Skeletal muscle tissue (tissue), 4 donors: ENCODE data around the gene ITGAD. TPM values are rescaled to one million over a fixed set of nuclear protein-coding genes. Genes with fewer than 3 reads are reported as not detected.
"Not testable (repeated sequence)": the region's sequence is repeated elsewhere in the genome, so short reads cannot be mapped to it uniquely, and the experiment has no call there.

Experiments used
- H3K27ac ChIP-seq: one replicate; pipeline ENCODE4 v1.7.0; 2013; ENCODE audit warnings: mild to moderate bottlenecking, low read depth, low read length, inconsistent platforms
- H3K27me3 ChIP-seq, 3 donors: one replicate each; pipeline ENCODE4 v1.7.0; 2013; ENCODE audit warnings: low read length in 3 of 3; ENCODE audit not compliant: control insufficient read depth in 3 of 3, insufficient read depth in 3 of 3
- H3K36me3 ChIP-seq, 3 donors: one replicate each; pipeline ENCODE4 v1.7.0; 2013; ENCODE audit warnings: low read length in 3 of 3; ENCODE audit not compliant: control insufficient read depth in 3 of 3, insufficient read depth in 3 of 3
- H3K4me1 ChIP-seq, 3 donors: one replicate each; pipeline ENCODE4 v1.7.0; 2013; ENCODE audit warnings: low read length in 3 of 3, mild to moderate bottlenecking in 3 of 3; ENCODE audit not compliant: control insufficient read depth in 3 of 3, insufficient read depth in 3 of 3
- H3K4me3 ChIP-seq, 3 donors: one replicate each; pipeline ENCODE4 v1.7.0; 2013; ENCODE audit warnings: low read length in 3 of 3
- H3K9ac ChIP-seq, 3 donors: one replicate each; pipeline ENCODE4 v1.7.0; 2013; ENCODE audit warnings: low read length in 3 of 3, mild to moderate bottlenecking in 3 of 3, moderate library complexity in 2 of 3, low read depth in 1 of 3
- H3K9me3 ChIP-seq, 3 donors: one replicate each; pipeline ENCODE4 v1.7.0; 2013; ENCODE audit warnings: low read length in 3 of 3; ENCODE audit not compliant: control insufficient read depth in 3 of 3
- total RNA-seq: library from RNA; depleted of rRNA; stranded (reverse); fragments of >200 nt; gene quantifications from one replicate; pipeline ENCODE4 v1.2.3, GENCODE V29; 2014
- donor health status: Osteomylitis.

Gene ITGAD
- total RNA-seq, 1 donor from 2014 or later, result under 0.01 TPM

DNA sequence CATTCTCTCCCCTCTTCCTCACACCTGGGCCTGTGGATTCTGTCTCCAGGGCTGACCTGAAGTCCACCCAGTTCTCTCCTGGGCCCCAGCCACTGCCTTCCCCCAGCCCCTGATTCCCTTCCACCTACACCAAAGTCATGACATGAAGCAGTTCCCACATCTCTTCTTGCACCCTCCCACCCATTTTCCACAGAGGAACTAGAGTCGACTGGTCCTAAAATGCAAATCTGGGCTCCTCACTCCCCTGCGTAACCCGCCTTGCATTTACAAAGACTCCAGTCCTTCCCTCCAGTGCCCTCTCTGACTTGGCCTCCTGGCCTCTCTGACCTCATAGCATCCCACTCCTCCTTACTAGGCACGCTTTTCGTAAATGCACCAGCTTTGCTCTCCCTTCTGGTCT is 20.2 kb downstream of the ITGAD start:
- peaks cover 2 to 12% (median 4%) of the 10 kb centered on the region in 3 donors for H3K27me3 ChIP-seq
- no peaks in the 10 kb centered on the region for H3K4me1 ChIP-seq
- H3K9me3 ChIP-seq, result peaks cover 0 to 2% (median 0%) of the 10 kb centered on the region in 3 donors
- no peak overlapping the region for H3K9ac ChIP-seq
- no peak overlapping the region for H3K4me3 ChIP-seq
- H3K27ac ChIP-seq, result no peak overlapping the region
- no peaks in the 10 kb centered on the region for H3K36me3 ChIP-seq

DNA sequence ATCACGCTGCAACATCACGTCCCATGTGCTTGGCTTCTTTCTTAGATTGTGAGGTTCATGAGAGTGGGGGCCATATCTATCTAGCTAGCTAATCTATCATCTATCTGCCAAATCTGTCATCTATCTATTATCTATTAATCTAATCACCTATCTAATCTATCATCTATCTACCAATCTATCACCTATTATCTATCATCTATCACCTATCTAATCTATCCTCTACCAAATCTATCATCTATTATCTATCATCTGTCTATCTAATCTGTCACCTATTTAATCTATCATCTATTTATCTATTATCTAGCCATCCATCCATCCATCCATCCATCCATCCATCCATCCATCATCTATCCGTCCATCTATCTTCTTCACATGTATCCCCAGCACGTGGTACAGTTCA is 20.8 kb downstream of the ITGAD start:
- no peaks in the 10 kb centered on the region for H3K4me1 ChIP-seq
- no peaks in the 10 kb centered on the region for H3K36me3 ChIP-seq
- no peak overlapping the region for H3K4me3 ChIP-seq
- no peak overlapping the region for H3K9ac ChIP-seq
- H3K27me3 ChIP-seq, result peaks cover 2 to 12% (median 4%) of the 10 kb centered on the region in 3 donors
- H3K9me3 ChIP-seq, result peaks cover 0 to 2% (median 0%) of the 10 kb centered on the region in 3 donors
- H3K27ac ChIP-seq, result no peak overlapping the region

DNA sequence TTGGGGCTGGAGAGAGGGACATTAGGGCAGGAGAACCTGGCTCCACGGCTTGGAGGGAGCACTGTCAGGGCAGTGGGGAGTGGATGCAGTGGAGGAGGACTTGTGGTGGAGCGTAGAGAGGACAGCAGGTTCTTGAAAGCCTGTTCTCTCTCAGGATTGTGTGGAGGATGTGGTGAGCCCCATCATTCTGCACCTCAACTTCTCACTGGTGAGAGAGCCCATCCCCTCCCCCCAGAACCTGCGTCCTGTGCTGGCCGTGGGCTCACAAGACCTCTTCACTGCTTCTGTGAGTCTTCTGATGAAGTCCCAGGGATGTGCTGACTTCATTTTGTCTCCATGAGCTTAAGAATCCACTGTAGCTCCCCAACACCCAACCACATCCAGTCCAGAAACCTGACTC is 21.6 kb downstream of the ITGAD start:
- Histone ChIP-seq H3K9me3 (peaks cover 0 to 2% (median 0%) of the 10 kb centered on the region in 3 donors), H3K27me3 (peaks cover 2 to 12% (median 4%) of the 10 kb centered on the region in 3 donors), H3K4me1 (no peaks in the 10 kb centered on the region), H3K27ac (no peak overlapping the region), H3K9ac (no peak overlapping the region), H3K4me3 (no peak overlapping the region), H3K36me3 (no peaks in the 10 kb centered on the region)

- peaks cover 0 to 2% (median 0%) of the 10 kb centered on the region in 3 donors for H3K9me3 ChIP-seq
- no peak overlapping the region for H3K27ac ChIP-seq
- peaks cover 2 to 12% (median 4%) of the 10 kb centered on the region in 3 donors for H3K27me3 ChIP-seq
- no peaks in the 10 kb centered on the region for H3K36me3 ChIP-seq
- H3K9ac ChIP-seq, result no peak overlapping the region
- H3K4me1 ChIP-seq, result no peaks in the 10 kb centered on the region
- H3K4me3 ChIP-seq, result no peak overlapping the region
Observed at GRCh38 chr16:31416371-31416770, 23.2 kb downstream of the ITGAD start.

- H3K27ac ChIP-seq, H3K4me1 ChIP-seq, H3K9me3 ChIP-seq, H3K9ac ChIP-seq, H3K36me3 ChIP-seq, H3K4me3 ChIP-seq: not testable (repeated sequence)
- peaks cover 2 to 12% (median 4%) of the 10 kb centered on the region in 3 donors for H3K27me3 ChIP-seq
Observed at GRCh38 chr16:31417036-31417435, 23.9 kb downstream of the ITGAD start.

DNA sequence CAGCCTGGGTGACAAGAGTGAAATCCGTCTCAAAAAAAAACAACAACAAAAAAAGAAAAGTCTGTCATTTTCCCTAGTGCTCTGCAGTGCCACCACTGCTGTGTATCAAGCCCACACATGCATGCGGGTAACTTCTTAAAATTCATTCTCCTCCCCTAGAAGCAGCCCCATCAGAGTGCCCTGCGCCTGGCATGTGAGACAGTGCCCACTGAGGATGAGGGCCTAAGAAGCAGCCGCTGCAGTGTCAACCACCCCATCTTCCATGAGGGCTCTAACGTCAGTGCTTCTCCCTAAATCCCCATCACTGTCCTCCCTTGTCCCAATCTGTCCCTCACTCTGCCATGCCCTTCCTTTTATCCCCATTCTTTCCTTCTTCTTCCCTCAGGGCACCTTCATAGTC is 24.8 kb downstream of the ITGAD start:
- no peak overlapping the region for H3K4me3 ChIP-seq
- peaks cover 0 to 2% (median 0%) of the 10 kb centered on the region in 3 donors for H3K9me3 ChIP-seq
- no peak overlapping the region for H3K9ac ChIP-seq
- H3K4me1 ChIP-seq, result peaks cover under 1 to 9% (median 2%) of the 10 kb centered on the region in 3 donors
- H3K27me3 ChIP-seq, result peaks cover 3 to 12% (median 4%) of the 10 kb centered on the region in 3 donors
- no peak overlapping the region for H3K27ac ChIP-seq
- H3K36me3 ChIP-seq, result no peaks in the 10 kb centered on the region

DNA sequence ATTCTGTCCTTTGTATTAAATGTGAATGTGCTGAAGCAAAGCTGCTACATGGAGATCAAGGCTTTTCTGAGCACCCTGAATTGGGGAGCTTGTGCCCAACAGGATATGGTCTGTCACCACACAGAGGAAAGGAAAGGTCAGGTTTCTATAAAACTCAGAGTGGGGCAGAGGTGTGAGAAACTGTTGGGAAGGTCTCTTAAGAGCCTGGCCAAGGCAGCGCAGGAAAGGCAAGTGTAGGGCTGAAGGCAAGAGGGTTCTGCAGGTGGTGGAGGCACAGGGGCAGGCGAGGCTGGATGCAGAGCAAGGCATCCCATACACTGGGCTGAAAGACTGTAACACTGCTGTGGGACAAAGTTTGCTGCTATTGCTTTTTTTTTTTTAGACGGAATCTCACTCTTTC is 26.9 kb downstream of the ITGAD start:
- Histone ChIP-seq H3K4me3 (no peak overlapping the region), H3K27ac (no peak overlapping the region), H3K9ac (no peak overlapping the region), H3K27me3 (peaks cover 2 to 3% (median 3%) of the 10 kb centered on the region in 3 donors), H3K36me3 (no peaks in the 10 kb centered on the region), H3K9me3 (peaks cover 0 to 2% (median 0%) of the 10 kb centered on the region in 3 donors), H3K4me1 (peaks cover 3 to 30% (median 9%) of the 10 kb centered on the region in 3 donors)

DNA sequence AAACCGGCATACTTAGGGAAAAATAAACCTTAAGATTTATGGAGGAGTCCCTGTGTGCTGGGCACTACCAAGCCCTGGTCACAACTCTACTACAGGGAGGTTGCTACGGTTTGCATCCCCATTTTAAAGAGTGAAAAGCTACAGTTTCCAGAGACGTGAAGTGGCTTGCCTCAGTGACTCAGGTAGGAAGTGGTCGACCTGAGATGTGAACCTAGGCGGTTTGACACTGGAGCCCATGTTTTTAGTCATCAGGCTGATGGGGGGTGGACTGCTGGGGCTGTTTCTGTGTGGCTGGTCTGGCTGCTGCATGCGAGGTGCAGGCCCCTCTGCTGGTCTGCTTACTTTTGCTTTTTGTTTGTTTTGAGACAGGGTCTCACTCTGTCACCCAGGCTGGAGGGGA is 28.5 kb downstream of the ITGAD start:
- peaks cover 12 to 44% (median 18%) of the 10 kb centered on the region in 3 donors for H3K4me1 ChIP-seq
- H3K27ac ChIP-seq, result no peak overlapping the region
- peaks cover 0 to 3% (median 2%) of the 10 kb centered on the region in 3 donors for H3K27me3 ChIP-seq
- H3K4me3 ChIP-seq, result no peak overlapping the region
- peaks cover 7 to 9% (median 8%) of the 10 kb centered on the region in 3 donors for H3K36me3 ChIP-seq
- peaks cover 0 to 2% (median 0%) of the 10 kb centered on the region in 3 donors for H3K9me3 ChIP-seq
- no peak overlapping the region for H3K9ac ChIP-seq

GRCh38 chr16:31423241-31423640 is 30.1 kb downstream of the ITGAD start:
- Histone ChIP-seq H3K4me1 (peaks cover 15 to 48% (median 23%) of the 10 kb centered on the region in 3 donors), H3K36me3 (peaks cover 9 to 14% (median 13%) of the 10 kb centered on the region in 3 donors), H3K27ac (peak overlapping the region; percentile 47), H3K4me3 (no peak overlapping the region), H3K9me3 (no peaks in the 10 kb centered on the region), H3K27me3 (peaks cover 0 to 3% (median 2%) of the 10 kb centered on the region in 3 donors), H3K9ac (peak overlapping the region in 1 of 3 donors; percentile 66)

DNA sequence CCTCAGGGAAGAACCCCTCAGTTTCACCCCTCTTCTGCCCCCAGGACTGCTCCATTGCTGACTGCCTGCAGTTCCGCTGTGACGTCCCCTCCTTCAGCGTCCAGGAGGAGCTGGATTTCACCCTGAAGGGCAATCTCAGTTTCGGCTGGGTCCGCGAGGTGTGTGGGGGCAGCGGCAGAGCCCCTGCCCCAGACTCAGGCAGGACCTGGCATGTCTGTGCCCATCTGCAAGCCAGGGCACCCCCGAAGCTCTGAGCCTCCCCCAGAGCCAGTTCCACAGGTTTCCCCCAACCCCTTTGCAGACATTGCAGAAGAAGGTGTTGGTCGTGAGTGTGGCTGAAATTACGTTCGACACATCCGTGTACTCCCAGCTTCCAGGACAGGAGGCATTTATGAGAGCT is 30.7 kb downstream of the ITGAD start:
- peaks cover 9 to 14% (median 13%) of the 10 kb centered on the region in 3 donors for H3K36me3 ChIP-seq
- no peak overlapping the region for H3K4me3 ChIP-seq
- no peaks in the 10 kb centered on the region for H3K9me3 ChIP-seq
- H3K4me1 ChIP-seq, result peaks cover 19 to 51% (median 27%) of the 10 kb centered on the region in 3 donors
- H3K27ac ChIP-seq, result peak overlapping the region; percentile 47
- H3K27me3 ChIP-seq, result peaks cover 0 to 3% (median 2%) of the 10 kb centered on the region in 3 donors
- H3K9ac ChIP-seq, result peak overlapping the region in 1 of 3 donors; percentile 66
